Activated CD8-positive, alpha-beta memory T cell treated with anti-CD3 and anti-CD28 coated beads, Interleukin-2, amount 50 U/mL, for 4 hours (primary cell): ENCODE results near the gene GIT1.

ENCODE experiments used
- DNase-seq: peaks from one replicate; pipeline ENCODE4 v3.0.0-alpha.2; 2020

Gene GIT1

DNA sequence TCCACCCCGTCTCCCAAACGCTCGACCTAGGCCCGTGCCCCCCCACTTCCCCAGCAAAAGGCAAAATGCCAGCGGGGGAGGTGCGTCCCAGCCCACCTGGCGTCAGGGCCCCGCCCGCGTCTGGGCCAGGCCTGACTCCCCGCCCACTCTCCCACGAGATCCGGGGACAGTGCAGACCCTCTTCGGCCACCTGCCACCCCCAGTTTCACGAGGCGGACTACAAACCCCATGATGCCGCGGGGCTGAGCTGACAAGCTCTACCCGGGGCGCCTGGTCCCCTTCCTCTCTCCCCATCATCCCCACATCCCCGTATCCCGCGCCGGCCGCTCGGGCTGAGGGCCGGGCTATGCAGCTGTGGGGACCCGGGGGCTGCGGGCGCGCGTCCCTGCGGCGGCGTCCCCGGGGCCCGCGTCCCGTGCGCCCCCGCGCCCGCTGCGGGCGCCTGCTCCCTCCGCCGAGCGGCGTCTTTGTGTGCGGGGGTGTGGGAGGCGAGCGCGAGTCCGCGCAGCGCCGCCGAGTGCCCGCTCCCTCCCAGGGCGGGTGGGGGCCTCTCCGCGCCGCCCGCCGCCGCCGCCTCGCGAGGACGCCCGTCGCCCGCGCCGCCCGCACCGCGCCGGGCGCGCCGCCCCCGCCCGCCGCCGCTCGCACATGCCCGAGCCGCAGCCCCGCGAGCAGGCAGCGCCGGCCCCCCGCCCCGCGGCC lies 3.6 kb upstream of the GIT1 start, which contains the start of gene ANKRD13B:
Gene ANKRD13B (plus strand): TSS at position 283 of the 702 bp plus-strand sequence. CDS start 490 bp downstream, outside the sequence.
- peak; percentile 56 for DNase-seq

DNA sequence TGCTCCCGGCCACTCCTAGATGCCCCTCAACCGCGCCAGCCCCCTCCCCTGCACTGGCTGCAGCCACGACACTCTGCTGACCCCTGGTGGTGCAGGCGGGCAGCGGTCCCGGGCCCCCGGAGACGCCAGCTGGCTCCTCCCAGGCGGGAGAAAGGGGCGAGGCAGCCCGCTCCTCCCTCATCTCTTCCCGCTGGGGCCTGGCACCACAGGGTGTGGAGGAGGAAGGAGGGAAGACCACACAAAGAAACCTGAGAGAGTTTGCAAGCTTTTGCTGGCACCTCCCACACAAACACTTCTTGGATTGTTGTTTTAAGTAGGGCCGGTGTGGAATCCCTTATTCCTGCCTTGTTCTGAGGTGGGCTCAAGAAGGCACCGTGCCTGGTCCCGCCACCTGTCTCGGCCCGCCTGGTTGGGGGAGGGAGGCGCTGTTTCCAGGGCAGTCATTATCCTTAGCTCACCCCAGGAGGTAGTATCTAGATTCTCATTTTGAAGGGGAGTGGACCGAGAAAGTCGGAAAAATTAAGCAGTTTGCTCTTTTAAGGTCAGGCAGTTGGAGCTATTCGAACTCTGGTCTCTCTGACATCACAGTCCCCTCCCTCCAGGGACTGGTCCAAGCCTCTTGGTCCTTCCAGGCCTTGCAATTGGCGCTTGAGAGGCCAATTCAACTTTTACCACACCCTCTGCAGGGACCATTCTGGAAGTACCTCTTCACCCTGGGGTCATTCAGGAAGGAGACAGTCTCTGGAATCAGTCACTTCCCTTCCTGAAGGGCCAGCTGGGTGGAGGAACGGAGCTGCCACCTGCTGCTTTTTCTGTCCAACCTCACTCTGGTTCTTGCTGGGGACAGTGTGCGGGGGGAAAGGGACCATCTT lies 2.5 kb upstream of the GIT1 start:
- peak; percentile 80 for DNase-seq

DNA sequence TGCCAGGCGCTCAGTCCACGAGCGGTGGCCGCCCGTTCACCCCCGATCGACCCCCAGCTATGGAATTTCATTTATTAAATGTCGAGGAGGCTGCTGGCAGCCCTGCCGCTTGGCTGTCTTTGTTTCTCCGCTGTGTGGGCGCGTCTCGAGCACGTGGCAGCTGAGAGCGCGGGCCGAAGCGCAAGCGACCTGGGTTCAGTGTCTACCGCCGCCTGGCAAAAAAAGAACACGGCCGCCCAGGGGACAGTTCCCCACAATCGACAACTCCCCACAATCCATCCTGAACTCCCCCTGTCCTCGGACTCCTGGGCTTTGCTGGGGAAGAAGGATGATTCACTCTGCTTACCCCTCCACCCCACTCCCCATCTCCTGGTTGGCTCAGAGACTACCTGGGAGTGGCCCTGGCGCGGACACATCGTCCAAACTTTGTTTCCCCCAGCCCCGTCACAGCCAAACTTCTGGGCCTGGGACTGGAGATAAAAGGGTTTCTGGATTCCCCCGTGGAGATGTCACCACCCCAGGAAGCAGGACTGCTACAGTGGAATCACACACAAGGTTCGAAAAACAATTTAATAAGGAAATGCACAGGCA lies 1.8 kb upstream of the GIT1 start:
- peak; percentile 57 for DNase-seq

DNA sequence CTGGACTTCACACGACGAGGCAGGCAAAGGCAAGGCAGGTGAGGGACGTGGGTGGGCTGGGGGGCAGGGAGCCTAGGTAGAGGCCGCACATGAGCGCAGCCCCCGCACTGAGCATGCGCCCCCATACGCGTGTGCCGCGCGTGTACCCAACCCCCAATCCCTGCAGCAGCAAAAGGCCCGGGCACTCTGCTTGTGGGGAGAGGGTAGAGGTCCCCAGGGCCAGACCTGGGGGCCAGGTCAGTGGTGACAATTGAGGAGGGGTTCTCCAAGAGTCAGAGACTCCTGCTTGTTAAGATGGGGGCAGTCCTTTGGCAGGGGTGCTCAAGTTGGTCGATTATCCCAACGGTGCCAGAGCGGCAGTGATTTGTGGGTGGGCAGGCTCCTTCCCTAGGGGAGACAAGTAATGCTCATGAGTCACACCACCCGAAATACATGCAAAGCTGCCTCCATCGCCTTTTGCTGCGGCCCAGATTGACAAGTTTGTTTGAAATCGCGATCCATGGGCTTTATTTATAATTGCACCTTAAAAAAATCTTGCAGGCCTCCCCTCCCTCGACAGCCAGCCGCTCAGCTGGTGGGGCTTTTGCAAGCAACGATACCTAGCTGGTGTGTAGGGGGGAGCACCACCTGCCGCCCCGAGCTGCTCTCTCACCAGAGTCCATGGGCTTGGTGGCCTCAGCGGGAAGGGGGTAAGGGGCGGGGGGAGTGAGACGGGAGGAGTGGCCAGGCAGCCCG lies 1.1 kb upstream of the GIT1 start:
- DNase-seq = peak; percentile 39

DNA sequence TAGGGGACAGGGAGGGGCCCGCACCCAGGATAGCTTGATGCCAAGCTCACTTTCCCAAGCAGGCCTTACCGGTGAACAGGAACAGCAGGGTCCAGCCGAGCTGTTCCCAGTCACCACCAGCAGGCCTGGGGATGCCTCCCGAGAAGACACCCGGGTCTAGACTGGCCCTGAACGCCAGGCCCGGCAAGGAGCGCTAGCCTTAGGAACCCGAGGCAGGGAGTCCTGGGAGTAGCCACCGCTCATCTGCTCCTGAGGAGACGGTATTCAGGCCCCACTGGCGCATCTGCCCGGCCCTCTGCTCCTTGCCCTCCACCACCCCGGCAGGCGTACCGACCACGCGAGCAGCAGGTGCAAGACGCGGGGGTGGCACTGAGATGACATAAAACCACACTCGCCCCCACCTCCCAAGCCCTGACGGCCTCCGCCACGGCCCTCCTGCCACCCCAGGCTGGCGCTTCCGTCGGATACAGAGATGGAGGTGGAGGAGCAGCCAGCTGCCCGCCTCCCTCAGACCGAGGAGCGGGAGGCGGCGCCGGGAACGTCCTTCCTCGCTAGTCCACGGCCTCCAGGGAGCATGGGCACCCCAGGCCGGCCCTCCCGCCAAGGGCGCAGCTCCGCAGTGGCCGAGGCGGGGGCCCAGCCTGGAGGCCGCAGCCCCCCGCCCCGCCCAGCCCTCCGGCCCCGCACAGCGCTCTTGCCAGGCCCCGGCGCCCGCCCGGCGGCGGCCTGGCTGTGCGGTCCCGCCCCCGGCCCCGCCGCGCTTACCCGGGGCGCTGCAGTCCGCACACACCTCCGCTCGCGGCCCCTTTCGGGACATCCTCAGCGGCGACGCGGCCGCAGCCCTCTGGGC lies 661 bp downstream of the GIT1 start:
- peak; percentile 77 for DNase-seq

DNA sequence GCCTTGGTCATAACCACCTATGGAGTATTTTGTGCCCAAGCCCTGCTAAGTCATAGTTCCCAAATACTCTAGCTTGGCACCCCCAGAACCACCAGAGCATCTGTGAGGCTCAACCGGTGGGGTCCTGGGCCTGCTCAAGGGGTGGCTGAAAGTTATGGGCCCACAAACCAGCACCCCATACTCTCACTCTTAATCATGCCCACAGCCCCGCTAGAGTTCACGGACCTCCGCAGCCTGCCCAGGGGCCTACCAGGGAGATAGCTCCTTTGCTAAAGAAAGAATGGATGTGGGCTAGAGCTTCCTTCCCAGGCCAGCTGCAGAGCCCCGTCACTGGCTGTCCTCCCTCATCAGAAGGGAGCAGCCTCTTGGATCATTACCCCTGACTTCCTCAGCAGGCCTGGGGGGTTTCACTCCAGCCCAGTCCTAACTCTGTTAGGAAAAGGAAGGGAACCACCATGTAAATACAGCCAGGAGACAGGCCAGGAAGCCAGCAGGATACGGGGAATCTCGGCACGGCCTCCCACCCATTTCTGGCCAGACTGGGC lies 1.4 kb downstream of the GIT1 start:
- peak; percentile 20 for DNase-seq

DNA sequence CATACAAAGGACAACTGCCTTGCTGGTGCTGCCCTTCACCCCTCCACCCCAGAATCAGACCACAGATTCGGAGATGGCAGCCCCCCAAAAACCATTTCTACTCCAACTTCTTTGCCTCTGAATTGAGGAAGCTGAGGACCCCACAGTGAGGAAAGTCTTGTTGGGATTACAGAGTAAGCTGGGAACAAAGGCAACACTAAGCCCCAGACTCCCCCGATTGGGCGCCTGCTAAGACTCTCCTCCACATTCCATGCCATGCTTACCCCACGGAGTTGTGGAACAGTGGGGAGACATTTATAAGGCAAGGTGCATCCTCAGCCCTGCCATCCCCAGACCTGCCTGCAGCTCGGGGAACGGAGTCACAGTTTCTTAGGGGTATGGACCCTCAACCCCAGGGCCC lies 1.9 kb downstream of the GIT1 start:
- DNase-seq = no peak

DNA sequence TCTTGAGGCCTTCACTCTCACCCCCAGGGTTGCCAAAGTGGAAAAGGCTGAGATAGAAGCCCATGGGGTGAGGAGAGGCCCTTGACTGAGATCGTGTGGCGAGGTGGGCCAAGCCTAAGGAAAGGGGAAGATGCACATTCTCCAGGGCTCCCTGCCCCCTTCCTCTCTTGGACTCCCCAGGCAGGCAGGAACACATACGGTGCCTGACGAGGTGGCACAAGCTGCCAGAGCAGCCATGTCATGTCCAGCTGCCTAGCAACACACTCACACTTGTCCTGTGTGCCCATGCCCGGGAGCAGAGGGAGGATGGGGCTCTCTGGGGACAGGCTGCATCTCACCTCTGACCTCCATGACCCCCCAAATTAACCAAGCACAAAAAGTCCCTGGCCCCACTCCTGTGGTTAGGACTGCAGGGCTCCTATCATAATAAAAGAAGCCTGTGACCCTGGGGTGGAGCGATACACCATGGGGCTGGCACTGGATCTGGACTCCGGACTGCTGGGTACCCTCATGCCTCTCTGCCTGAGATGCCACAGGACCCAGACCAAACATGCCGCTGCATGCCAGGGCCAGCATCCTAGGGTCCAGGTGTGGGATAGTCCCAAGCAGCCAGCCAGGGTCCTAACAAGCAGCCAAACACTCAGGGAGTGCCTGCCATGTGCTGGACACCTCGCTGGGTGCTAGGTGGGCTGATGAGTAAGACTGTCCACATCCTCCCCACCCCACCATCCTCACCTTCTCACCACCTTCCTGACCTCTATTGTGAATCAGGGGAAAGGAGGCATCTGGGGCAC lies 2.6 kb downstream of the GIT1 start:
- no peak for DNase-seq

DNA sequence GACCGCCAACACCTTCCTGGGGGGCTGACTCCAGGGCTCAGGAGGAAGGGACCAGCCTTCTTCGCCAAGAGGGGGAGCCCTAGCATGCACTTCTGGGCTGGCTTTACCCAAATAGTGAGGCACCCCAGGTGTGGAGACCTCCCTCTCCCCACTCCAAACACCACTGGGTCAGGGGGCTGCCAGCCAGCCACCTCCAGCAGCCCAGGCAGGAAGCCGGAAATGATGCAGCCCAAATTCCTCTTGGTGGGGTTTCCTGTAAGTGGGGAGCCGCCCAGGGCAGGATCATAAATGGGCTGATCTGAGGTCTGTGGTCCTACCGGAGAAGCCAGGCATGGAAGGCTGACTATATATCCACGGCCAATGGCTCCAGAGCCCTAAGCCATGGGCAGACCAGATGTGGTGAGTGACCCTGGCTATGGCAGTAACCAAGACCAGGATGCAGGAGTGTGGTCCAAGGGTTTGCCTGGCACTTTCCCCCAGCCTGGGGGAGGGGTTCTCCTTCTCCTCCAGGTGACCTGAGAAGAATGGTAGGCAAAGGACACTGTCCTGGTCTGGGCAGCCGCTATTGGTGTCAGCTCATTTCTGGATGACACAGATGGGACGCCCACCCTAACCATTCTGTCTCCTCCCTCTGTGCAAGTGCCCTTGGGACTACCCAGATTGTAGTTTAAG lies 4.2 kb downstream of the GIT1 start:
- DNase-seq = peak; percentile 48

DNA sequence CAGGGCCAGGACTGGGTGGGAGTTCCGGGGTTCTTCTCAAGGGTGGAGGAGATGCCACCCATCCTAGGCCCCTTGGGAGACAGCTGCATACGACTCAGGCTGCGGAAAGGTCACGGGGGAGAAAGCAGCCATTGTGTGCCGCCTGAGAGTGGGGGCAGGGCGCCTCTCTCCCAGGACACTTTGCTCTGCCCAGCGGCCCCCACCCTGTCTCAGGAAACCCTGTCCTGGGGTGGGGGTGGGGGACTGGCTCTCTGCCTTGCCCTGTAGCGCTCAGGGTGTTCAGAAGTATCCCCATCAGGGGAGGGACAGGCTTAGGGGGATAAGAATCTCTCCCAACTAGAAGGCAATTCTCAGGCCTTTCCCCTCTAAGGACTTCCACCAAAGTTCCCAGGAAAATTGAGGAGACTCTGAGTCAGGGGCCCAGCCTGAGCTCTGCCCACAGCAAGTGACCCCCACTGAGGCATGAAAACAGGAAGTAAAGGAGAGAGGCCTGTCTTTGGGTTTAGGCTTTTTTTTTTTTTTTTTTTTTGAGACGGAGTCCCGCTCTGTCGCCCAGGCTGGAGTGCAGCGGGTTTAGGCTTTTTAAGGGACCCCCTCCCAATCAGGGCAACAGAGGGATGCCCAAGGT lies 4.9 kb downstream of the GIT1 start:
- DNase-seq = no peak

DNA sequence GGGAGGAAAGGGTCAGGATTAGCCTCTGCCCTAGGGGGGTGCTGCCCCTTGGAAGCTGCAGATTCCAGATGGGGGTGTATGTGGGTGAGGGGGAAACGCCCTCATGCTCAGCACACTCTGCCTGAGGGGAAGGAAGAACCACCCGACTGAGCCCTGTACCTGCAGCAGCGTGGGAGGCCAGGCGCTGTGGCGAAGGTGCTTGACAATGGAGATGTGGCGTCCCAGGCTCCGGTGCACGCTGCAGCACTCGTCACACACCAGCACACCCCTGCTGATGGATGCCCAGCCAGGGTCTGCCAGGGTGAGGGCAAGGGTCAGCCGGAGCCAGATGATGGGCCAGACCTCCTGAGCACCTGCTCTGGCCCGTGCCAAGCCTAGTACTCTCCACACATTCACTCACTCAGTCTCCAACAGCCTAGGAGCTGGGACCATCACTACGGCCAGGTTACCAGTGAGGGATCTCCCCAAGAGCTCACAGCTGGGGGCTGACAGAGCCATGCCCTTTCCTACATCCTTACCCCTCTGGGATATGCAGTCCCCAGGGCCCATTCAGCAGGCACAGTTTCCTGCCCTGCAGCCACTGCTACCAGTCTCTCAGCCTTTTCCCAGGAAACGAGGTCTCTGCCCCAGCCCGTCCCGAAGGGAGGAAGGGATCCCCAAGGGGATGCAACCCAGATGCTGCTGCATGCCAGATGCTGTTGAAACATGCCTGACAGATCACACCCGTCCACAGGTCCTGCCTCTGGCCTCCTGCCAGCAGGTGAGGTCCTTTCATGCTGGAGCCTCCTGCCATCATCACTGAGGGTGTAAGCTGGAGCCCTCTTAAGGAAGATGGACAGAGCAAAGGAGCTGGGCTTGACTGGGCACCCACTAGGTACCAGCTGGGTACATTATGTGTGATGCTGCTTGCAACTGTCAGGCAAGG lies 5.9 kb downstream of the GIT1 start:
- DNase-seq = no peak

DNA sequence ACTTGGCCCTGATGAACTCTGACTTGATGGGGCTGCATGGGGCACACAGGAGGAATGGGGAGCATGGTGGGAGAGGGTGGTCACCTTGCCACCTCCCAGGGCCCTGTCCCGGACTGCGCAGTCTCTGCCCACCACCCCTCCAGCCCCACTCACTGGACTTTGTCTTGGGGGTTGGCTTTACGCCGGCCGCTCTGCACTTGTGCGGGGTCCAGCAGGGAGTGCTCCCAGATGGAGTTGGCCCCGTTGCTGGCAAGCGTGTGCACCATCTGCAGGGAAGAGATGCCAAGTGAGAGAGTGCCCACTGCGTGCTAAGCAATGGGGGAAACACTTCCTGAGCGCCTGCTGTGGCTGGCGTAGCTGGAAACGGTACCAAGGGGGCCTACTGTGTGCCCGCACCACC lies 6.7 kb downstream of the GIT1 start:
- no peak for DNase-seq

DNA sequence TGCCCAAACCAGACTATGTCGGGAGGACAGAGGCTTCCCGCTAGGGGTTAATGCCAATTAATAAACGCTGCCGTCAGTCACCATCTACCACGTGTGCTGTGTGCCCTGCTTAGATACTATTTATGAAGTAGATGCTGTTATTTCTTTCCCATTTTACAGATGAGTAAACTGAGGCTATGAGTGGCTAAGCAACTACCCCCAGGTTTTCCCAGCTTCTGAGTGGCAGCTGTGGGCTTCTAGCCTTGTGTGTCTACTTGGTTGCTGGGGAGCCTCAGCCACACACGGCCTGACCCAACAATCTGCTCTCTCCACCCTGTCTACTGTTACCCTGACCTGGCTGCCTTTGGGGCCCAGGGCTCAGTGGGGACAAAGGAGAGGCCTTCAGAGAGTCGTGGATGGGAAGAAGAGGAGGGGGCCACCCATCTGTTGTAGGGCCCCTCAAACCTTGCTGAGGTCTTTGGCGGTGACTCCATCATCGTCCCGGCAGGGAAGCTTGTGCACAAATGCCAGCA lies 7.1 kb downstream of the GIT1 start:
- no peak for DNase-seq

DNA sequence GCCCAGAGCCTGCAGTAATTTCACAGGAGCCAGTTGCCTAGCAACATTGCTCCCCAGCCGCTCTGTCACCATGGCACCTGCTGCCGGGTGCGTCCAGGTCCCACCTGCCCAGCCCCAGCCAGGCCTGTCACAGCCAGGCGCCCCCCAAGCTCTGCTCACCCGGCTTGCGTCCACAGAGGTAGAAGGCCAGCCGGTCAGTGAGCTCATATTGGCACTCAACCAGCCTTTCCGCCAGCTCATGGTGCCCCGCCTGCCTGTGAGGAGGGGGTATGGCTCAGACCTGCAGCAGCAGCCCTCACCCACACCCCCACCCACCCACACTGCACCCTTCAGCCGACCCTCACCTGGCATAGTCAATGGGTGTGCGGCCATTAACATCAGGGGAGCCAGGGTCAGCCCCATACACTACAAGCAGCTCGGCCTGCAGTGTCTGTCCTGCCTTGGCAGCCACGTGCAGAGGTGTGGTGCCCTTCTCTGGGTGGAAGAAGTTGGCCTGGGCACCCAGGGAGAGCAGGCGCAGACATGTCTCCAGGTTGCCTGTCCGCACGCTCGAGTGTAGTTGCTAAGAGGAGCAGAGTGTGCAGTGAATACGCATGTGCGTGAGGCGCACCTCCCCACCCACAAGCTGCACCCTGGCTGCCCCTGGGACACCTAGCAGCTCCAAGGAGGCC lies 7.7 kb downstream of the GIT1 start:
- DNase-seq = no peak

DNA sequence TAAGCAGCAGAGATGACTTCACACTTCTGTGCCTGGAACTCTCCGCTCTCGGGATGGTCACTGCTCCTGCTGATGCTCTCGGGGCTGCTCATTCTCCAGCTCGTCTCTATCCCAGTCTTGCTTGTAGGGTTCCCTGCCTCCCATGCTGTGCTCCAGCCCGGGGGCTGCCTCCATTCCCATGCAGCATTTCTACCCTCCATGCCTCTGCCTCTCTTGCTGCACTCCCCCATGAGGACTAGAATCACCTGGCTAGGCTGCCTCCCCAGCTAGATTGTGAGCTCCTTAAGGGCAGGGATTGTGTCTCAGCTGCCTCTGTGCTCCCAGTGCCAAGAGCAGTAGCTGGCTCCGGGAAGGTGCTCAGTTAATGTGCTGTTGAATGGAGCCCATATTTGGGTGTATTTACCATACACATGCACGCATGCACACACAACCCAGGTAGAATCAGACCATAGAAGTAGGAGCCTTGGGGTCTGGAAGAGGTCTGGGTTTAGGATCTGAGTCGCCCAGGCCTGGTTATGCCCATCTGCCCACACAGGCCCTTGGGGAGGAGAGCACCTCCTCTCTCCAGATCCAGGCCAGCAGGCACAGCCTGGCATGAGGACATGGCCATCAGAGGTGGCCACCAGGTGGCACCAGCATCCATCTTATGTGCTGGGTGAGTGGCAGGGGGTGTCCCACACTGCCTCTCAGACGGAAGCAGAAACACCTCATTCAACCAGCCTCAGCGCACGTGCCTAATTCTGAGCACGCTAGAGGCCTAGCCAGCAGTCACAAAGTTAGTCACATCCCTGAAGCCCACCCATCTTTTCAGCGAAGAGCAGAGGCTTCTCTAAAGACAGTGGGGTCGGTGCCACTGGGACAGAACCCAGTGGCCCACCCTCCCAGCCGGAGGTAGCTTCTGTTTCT lies 9.3 kb downstream of the GIT1 start:
- DNase-seq = peak; percentile 92

DNA sequence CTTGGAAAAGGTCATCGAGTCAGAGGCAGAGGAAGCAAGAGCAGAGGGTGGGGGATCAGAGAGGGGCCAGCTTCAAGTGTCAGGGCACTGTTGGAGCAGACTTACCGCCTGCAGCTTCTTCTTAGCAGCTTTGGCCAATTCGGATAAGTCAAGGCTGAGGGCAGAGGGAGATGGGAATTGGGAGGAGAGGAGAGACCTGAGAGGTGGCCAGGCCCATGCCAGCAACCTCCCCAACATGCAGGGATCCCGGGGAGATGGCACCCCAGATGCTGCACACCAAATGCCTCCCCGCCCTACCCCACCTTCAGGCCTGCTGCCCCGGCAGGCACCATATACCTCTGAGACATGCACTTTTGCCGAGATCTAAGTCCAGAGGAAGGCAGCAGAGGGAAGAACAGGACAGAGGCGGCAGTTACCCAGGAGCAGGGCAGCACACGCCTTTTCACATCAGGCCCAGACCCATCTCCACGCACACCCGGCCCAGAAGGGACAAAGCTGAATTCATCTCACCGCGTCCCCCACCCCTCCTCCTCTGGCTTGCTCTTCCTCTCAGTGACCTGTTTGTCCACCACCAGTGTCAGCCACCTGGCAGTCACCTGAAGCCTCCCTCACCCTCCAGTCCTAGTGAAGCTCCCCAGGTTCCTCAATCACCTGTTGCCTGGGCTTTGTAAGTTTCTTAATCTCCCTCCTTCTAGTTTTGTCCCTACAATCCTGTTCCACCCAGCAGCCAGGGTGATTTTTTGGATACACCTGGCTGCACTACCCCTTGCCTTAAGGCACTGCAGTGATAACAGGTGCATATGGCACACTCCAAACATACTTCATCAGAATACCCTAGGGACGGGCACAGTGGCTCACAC lies 10.6 kb downstream of the GIT1 start:
- no peak for DNase-seq
